Measurements from ENCODE around the gene PLPP4.
"Not testable (repeated sequence)": the region's sequence is repeated elsewhere in the genome, so short reads cannot be mapped to it uniquely, and the experiment has no call there.

PLPP4 gene

DNA sequence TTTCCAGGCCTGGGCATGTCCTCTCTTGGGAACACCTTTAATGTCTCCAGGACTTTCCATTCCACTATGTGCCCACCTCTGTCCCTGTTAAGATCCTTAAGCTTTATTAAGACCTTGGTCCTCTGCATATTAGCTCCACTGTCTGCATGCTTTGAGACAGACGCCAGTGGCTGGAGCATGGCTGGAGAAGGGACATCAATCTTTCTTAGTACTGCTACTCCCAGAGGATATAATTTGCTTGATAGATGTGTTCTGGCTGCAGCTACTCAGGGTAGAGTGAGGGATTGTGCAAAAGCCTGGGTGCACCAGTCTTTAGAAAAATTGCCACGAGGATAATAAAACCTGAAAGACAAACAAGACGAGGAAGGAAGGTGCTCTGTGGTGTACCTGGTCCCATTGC lies 42.9 kb downstream of the PLPP4 start:
- peaks cover 23% of the 10 kb centered on the region for H3K27me3 Mint-ChIP-seq (ENCODE audit: low read depth, poor library complexity)
- no peak overlapping the region for H3K27ac Mint-ChIP-seq
- TF ChIP-seq, protein P1, sequence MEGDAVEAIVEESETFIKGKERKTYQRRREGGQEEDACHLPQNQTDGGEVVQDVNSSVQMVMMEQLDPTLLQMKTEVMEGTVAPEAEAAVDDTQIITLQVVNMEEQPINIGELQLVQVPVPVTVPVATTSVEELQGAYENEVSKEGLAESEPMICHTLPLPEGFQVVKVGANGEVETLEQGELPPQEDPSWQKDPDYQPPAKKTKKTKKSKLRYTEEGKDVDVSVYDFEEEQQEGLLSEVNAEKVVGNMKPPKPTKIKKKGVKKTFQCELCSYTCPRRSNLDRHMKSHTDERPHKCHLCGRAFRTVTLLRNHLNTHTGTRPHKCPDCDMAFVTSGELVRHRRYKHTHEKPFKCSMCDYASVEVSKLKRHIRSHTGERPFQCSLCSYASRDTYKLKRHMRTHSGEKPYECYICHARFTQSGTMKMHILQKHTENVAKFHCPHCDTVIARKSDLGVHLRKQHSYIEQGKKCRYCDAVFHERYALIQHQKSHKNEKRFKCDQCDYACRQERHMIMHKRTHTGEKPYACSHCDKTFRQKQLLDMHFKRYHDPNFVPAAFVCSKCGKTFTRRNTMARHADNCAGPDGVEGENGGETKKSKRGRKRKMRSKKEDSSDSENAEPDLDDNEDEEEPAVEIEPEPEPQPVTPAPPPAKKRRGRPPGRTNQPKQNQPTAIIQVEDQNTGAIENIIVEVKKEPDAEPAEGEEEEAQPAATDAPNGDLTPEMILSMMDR (IDR thresholded peaks at IDR 0.05): no peak
- no peak overlapping the region for H3K4me3 Mint-ChIP-seq
- H3K36me3 Mint-ChIP-seq (ENCODE audit: low read depth): no peaks in the 10 kb centered on the region
- no peaks in the 10 kb centered on the region for H3K9me3 Mint-ChIP-seq
- DNase-seq: no peak
- H3K4me1 Mint-ChIP-seq: no peaks in the 10 kb centered on the region

DNA sequence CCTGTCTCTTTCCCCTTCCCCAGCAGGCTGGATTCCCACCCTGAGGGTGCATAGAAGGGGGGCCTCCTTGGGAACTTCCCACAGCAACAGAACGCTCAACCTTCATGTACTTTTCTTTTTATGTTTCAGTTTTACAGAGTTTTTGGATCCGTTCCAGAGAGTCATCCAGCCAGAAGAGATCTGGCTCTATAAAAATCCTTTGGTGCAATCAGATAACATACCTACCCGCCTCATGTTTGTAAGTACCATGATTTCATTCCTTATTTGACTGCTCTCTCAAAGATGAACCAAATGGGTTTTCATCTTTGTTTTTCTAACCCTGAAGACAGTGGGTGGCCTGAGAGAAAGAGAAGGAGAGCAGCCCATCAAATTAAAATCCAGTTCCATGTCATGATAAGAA lies 46.7 kb downstream of the PLPP4 start:
- DNase-seq: no peak
- H3K36me3 Mint-ChIP-seq (ENCODE audit: low read depth): no peaks in the 10 kb centered on the region
- no peaks in the 10 kb centered on the region for H3K4me1 Mint-ChIP-seq
- H3K9me3 Mint-ChIP-seq: no peaks in the 10 kb centered on the region
- H3K27me3 Mint-ChIP-seq (ENCODE audit: low read depth, poor library complexity): peaks cover 34% of the 10 kb centered on the region
- H3K27ac Mint-ChIP-seq: no peak overlapping the region
- H3K4me3 Mint-ChIP-seq: no peak overlapping the region
- TF ChIP-seq, protein P1 (IDR thresholded peaks at IDR 0.05): no peak

- not testable (repeated sequence) for H3K4me3 Mint-ChIP-seq; DNase-seq; H3K9me3 Mint-ChIP-seq; H3K36me3 Mint-ChIP-seq (ENCODE audit: low read depth); H3K4me1 Mint-ChIP-seq; H3K27ac Mint-ChIP-seq
- peaks cover 36% of the 10 kb centered on the region for H3K27me3 Mint-ChIP-seq (ENCODE audit: low read depth, poor library complexity)
Measured at GRCh38 chr10:120504227-120504626, 47.2 kb downstream of the PLPP4 start.

DNA sequence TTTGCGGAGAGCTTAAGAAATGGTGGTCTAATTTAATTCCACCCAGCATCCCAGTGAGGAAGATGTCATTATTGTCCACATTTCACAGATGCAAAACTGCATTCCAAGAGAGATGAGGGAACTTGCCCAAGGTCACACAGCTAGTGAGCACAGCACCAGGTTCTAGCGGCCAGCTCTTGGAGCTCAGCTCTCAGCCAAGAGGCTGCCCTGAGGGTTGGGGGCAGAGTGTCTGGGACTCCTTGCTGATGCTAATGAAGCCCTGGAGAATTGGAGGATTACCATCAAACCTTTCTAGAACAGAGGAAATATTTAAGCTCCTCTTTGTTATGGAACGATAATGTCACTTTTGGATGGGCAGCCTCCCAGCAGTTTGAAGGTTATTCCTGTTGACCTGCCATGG lies 48.0 kb downstream of the PLPP4 start:
- TF ChIP-seq, protein P1 (IDR thresholded peaks at IDR 0.05): no peak
- Mint-ChIP-seq H3K36me3 (ENCODE audit: low read depth) (no peaks in the 10 kb centered on the region), H3K4me3 (no peak overlapping the region), H3K4me1 (no peaks in the 10 kb centered on the region), H3K27me3 (ENCODE audit: low read depth, poor library complexity) (peaks cover 31% of the 10 kb centered on the region), H3K9me3 (no peaks in the 10 kb centered on the region), H3K27ac (no peak overlapping the region)
- no peak for DNase-seq

GRCh38 chr10:120505866-120506265 lies 48.8 kb downstream of the PLPP4 start:
- Mint-ChIP-seq H3K4me1 (no peaks in the 10 kb centered on the region), H3K36me3 (ENCODE audit: low read depth) (no peaks in the 10 kb centered on the region), H3K27me3 (ENCODE audit: low read depth, poor library complexity) (peaks cover 33% of the 10 kb centered on the region), H3K4me3 (no peak overlapping the region), H3K9me3 (no peaks in the 10 kb centered on the region), H3K27ac (no peak overlapping the region)
- TF ChIP-seq, protein P1 (IDR thresholded peaks at IDR 0.05): no peak
- no peak for DNase-seq

- no peak for DNase-seq
- TF ChIP-seq, protein P1 (IDR thresholded peaks at IDR 0.05): no peak
- H3K4me1 Mint-ChIP-seq: no peaks in the 10 kb centered on the region
- H3K27me3 Mint-ChIP-seq (ENCODE audit: low read depth, poor library complexity): peaks cover 32% of the 10 kb centered on the region
- H3K36me3 Mint-ChIP-seq (ENCODE audit: low read depth): no peaks in the 10 kb centered on the region
- no peaks in the 10 kb centered on the region for H3K9me3 Mint-ChIP-seq
- H3K4me3 Mint-ChIP-seq: no peak overlapping the region
- H3K27ac Mint-ChIP-seq: no peak overlapping the region
Measured at GRCh38 chr10:120506674-120507073, 49.6 kb downstream of the PLPP4 start.
